ENCODE measurements around the gene GLT1D1.
"Not testable (repeated sequence)": the region's sequence is repeated elsewhere in the genome, so short reads cannot be mapped to it uniquely, and the experiment has no call there.

The GLT1D1 gene

DNA sequence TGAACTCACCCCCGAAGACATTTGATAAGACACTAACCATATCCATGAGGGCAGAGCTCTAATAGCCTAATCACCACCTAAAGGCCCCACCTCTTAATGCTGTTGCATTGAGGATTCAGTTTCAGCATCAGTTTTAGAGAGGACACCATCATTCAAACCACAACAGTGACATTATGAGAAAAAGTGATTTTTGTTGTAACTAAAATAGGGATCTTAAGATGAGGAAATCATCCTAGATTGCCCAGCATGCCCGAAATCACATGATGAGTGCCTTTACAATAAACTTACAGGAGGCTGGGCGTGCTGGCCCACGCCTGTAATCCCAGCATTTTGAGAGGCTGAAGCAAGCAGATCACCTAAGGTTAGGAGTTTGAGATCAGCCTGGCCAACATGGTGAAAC is 9.7 kb upstream of the GLT1D1 start:
- no peak overlapping the region for H3K4me3 ChIP-seq (ENCODE audit: extremely low read depth, insufficient read depth, low read length, poor library complexity, severe bottlenecking)
- WGBS, 2 experiments (ENCODE audit: insufficient coverage in 2 of 2) = 83 to 90% methylated on average over 2 to 3 of the region's 4 CpGs
- H3K9me3 ChIP-seq (ENCODE audit: control insufficient read depth, low read length) = no peaks in the 10 kb centered on the region
- no peaks in the 10 kb centered on the region for H3K4me1 ChIP-seq (ENCODE audit: control insufficient read depth, insufficient read depth, low read length, poor library complexity, severe bottlenecking)
- H3K27ac ChIP-seq (ENCODE audit: low read depth, low read length, severe bottlenecking) = no peak overlapping the region
- H3K36me3 ChIP-seq (ENCODE audit: control insufficient read depth, insufficient read depth, low read length) = no peaks in the 10 kb centered on the region

DNA sequence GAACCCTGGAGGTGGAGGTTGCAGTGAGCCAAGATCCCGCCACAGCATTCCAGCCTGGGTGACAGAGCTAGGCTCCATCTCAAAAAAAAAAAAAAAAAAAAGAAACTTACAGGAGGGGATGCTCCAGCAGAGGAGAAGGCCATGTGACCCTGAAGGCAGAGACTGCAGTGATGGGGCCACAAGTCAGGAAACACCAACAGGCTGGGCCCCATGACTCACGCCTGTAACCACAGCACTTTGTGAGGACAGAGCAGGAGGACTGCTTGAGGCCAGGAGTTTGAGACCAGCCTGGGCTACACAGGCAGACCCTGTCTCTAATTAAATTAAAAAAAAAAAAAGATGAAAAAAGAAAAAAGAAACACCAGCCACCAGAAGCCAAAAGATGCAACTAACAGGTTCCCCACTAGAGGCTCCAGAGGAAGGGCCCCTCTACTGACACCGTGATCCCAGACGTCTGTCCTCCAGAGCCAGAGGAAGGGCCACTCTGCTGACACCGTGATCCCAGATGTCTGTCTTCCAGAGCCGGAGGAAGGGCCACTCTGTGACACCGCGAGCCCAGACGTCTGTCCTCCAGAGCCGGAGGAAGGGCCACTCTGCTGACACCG is 9.1 kb upstream of the GLT1D1 start:
- Histone ChIP-seq H3K36me3 (ENCODE audit: control insufficient read depth, insufficient read depth, low read length) (no peaks in the 10 kb centered on the region), H3K4me3 (ENCODE audit: extremely low read depth, insufficient read depth, low read length, poor library complexity, severe bottlenecking) (no peak overlapping the region), H3K4me1 (ENCODE audit: control insufficient read depth, insufficient read depth, low read length, poor library complexity, severe bottlenecking) (no peaks in the 10 kb centered on the region), H3K27ac (ENCODE audit: low read depth, low read length, severe bottlenecking) (no peak overlapping the region), H3K9me3 (ENCODE audit: control insufficient read depth, low read length) (no peaks in the 10 kb centered on the region)
- WGBS, 2 experiments (ENCODE audit: insufficient coverage in 2 of 2) = 63 to 70% methylated on average over 7 to 9 of the region's 11 CpGs

DNA sequence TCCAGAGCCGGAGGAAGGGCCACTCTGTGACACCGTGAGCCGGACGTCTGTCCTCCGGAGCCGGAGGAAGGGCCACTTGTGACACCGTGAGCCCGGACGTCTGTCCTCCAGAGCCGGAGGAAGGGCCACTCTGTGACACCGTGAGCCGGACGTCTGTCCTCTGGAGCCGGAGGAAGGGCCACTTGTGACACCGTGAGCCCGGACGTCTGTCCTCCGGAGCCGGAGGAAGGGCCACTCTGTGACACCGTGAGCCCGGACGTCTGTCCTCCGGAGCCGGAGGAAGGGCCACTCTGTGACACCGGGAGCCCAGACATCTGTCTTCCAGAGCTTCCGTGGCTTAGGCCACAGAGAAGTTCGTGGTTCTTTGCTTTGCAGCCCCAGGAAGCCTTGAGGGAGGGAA is 6.6 kb upstream of the GLT1D1 start:
- not testable (repeated sequence) for H3K27ac ChIP-seq (ENCODE audit: low read depth, low read length, severe bottlenecking); H3K4me1 ChIP-seq (ENCODE audit: control insufficient read depth, insufficient read depth, low read length, poor library complexity, severe bottlenecking); H3K9me3 ChIP-seq (ENCODE audit: control insufficient read depth, low read length); H3K4me3 ChIP-seq (ENCODE audit: extremely low read depth, insufficient read depth, low read length, poor library complexity, severe bottlenecking); H3K36me3 ChIP-seq (ENCODE audit: control insufficient read depth, insufficient read depth, low read length)
- WGBS, 2 experiments (ENCODE audit: insufficient coverage in 2 of 2) = 93 to 94% methylated on average over 10 to 25 of the region's 27 CpGs

DNA sequence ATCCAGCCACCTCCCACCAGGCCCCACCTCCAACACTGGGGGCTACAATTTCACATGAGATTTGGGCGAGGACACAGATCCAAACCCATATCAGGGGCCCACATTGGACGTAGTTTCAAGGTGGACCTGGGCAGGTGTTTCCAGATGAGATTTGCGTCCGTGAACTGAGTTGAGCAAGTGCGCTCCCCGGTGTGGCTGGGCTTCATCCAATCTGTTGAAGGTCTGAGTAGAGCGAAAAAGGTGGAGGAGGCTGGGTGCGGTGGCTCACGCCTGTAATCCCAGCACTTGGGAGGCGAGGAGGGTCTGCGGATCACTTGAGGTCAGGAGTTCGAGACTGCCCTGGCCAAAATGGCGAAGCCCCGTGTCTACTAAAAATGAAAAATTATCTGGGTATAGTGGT is 4.9 kb upstream of the GLT1D1 start:
- WGBS, 2 experiments (ENCODE audit: insufficient coverage in 2 of 2) = 95 to 96% methylated on average over 14 of the region's 14 CpGs
- Histone ChIP-seq H3K27ac (ENCODE audit: low read depth, low read length, severe bottlenecking) (no peak overlapping the region), H3K4me3 (ENCODE audit: extremely low read depth, insufficient read depth, low read length, poor library complexity, severe bottlenecking) (no peak overlapping the region), H3K36me3 (ENCODE audit: control insufficient read depth, insufficient read depth, low read length) (no peaks in the 10 kb centered on the region), H3K4me1 (ENCODE audit: control insufficient read depth, insufficient read depth, low read length, poor library complexity, severe bottlenecking) (peaks cover 5% of the 10 kb centered on the region), H3K9me3 (ENCODE audit: control insufficient read depth, low read length) (no peaks in the 10 kb centered on the region)

DNA sequence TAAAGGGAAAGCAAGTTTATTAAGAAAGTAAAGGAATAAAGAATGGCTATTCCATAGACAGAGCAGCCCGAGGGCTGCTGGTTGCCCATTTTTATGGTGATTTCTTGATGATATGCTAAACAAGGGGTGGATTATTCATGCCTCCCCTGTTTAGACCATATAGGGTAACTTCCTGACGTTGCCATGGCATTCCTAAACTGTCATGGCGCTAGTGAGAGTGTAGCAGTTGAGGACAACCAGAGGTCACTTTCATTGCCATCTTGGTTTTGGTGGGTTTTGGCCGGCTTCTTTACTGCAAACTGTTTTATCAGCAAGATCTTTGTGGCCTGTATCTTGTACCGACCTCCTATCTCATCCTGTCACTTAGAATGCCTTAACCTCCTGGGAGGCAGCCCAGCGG is 3.5 kb upstream of the GLT1D1 start:
- not testable (repeated sequence) for H3K4me1 ChIP-seq (ENCODE audit: control insufficient read depth, insufficient read depth, low read length, poor library complexity, severe bottlenecking); H3K36me3 ChIP-seq (ENCODE audit: control insufficient read depth, insufficient read depth, low read length); H3K9me3 ChIP-seq (ENCODE audit: control insufficient read depth, low read length); H3K4me3 ChIP-seq (ENCODE audit: extremely low read depth, insufficient read depth, low read length, poor library complexity, severe bottlenecking); H3K27ac ChIP-seq (ENCODE audit: low read depth, low read length, severe bottlenecking)
- WGBS, 2 experiments (ENCODE audit: insufficient coverage in 2 of 2) = 77 to 82% methylated on average over 5 to 6 of the region's 6 CpGs

DNA sequence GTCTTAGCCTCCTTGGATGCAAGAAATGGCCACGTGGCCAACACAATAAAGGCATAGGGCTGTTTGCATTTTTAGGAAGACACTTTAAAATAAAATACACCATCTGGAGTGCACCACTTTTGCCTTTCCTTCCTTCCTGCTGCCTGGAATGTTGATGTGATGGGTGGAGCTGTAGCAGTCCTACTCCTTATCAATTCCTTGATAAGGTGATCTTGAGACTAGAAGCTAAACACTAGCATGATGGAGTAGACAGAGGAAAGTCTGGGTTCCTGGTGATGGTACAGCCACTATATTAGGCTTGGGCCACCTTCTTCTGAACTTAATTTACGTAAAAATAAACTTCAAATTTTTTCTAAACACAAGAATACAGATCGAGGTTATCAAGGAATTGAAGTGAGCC is 2.9 kb upstream of the GLT1D1 start:
- H3K36me3 ChIP-seq (ENCODE audit: control insufficient read depth, insufficient read depth, low read length) = no peaks in the 10 kb centered on the region
- no peak overlapping the region for H3K27ac ChIP-seq (ENCODE audit: low read depth, low read length, severe bottlenecking)
- H3K4me3 ChIP-seq (ENCODE audit: extremely low read depth, insufficient read depth, low read length, poor library complexity, severe bottlenecking) = no peak overlapping the region
- H3K9me3 ChIP-seq (ENCODE audit: control insufficient read depth, low read length) = no peaks in the 10 kb centered on the region
- WGBS, 2 experiments (ENCODE audit: insufficient coverage in 2 of 2) = 68 to 94% methylated on average over 2 to 3 of the region's 3 CpGs
- H3K4me1 ChIP-seq (ENCODE audit: control insufficient read depth, insufficient read depth, low read length, poor library complexity, severe bottlenecking) = peaks cover 5% of the 10 kb centered on the region

DNA sequence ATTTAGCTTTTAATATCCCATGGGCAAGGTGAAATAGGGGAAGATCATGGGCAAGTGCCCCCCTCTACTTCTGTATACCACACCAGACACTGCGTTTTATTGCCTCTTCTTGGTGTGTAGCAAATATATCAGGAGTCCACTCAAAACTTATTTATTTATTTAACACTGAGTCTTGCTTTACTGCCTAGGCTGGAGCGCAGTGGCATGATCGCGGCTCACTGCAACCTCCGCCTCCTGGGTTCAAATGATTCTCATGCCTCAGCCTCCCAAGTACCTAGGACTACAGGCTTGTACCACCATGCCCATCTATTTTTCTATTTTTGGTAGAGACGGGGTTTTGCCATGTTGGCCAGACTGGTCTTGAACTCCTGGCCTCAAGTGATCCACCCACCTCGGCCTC is 1.8 kb upstream of the GLT1D1 start:
- H3K36me3 ChIP-seq (ENCODE audit: control insufficient read depth, insufficient read depth, low read length); H3K9me3 ChIP-seq (ENCODE audit: control insufficient read depth, low read length); H3K4me1 ChIP-seq (ENCODE audit: control insufficient read depth, insufficient read depth, low read length, poor library complexity, severe bottlenecking); H3K27ac ChIP-seq (ENCODE audit: low read depth, low read length, severe bottlenecking); H3K4me3 ChIP-seq (ENCODE audit: extremely low read depth, insufficient read depth, low read length, poor library complexity, severe bottlenecking): not testable (repeated sequence)
- WGBS, 2 experiments (ENCODE audit: insufficient coverage in 2 of 2) = 64 to 97% methylated on average over 4 to 6 of the region's 7 CpGs

DNA sequence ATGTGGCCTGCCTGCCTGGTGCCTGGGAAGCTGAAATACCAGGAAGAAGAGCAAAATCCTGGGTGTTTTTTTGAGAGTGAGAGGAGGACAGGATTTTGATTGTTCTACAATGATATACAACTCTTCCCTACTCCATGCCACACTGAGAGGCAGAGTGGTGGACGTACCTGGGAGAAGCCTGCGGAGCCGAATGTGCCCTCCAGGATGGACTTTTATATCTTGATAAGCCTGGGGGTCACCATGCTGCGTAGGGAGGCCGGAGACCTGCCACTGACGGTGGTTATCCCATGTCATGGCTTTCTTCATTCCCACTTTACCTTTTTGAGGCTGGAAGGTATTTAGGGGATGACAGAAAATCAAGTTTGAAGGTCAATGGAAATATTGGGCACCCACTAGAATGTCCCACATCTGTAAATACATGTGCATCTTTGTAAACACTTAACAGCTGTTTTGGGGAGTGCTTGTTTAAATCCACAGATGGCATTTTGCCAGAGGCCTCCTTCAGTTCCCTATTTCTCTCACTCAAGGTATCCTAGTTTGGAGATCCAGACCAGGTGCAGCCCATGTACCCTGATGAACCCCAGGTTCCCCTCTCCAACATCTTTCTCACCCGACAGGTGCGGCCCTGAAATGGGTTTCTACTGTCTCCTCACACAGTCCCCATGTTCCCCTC is 1.1 kb upstream of the GLT1D1 start:
- H3K4me1 ChIP-seq (ENCODE audit: control insufficient read depth, insufficient read depth, low read length, poor library complexity, severe bottlenecking) = peaks cover 5% of the 10 kb centered on the region
- H3K4me3 ChIP-seq (ENCODE audit: extremely low read depth, insufficient read depth, low read length, poor library complexity, severe bottlenecking) = no peak overlapping the region
- 92 to 93% methylated on average over 6 to 8 of the region's 8 CpGs for WGBS, 2 experiments (ENCODE audit: insufficient coverage in 2 of 2)
- no peaks in the 10 kb centered on the region for H3K9me3 ChIP-seq (ENCODE audit: control insufficient read depth, low read length)
- H3K36me3 ChIP-seq (ENCODE audit: control insufficient read depth, insufficient read depth, low read length) = no peaks in the 10 kb centered on the region
- H3K27ac ChIP-seq (ENCODE audit: low read depth, low read length, severe bottlenecking) = no peak overlapping the region

DNA sequence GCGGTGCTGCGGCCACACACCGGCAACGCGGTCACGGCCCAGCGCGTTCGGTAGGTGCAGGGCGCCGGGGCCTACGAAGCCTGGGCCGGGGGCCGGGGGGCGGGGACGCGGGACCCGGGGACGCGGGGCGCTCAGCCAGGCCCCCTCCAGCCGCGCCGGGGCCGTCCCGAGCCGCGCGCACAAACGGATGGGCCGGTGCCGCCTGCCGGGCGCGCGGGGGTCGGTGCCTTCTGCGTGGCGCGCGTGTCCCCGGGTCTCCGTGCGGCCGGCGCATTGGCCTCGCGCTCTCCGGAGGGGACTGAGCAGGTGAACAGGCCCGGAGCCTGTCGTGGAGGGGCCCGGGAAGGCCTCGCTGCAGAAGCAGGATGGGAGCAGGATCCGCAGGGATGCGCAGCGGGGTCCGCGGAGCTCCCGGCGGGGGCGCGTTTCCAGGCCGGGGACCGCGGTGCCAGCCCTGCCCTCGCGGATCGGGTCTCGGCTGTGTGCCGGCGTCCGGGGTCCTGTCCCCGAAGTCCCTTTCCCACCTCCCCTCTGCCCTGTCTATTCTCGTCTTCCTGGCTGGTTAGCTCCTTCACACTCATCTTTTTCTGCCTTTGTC is 421 bp downstream of the GLT1D1 start:
- H3K36me3 ChIP-seq (ENCODE audit: control insufficient read depth, insufficient read depth, low read length) = no peaks in the 10 kb centered on the region
- 0 to 1% methylated on average over 59 to 61 of the region's 74 CpGs for WGBS, 2 experiments (ENCODE audit: insufficient coverage in 2 of 2)
- peak overlapping the region; percentile 42 for H3K4me3 ChIP-seq (ENCODE audit: extremely low read depth, insufficient read depth, low read length, poor library complexity, severe bottlenecking)
- H3K4me1 ChIP-seq (ENCODE audit: control insufficient read depth, insufficient read depth, low read length, poor library complexity, severe bottlenecking) = peaks cover 5% of the 10 kb centered on the region
- H3K27ac ChIP-seq (ENCODE audit: low read depth, low read length, severe bottlenecking) = no peak overlapping the region
- no peaks in the 10 kb centered on the region for H3K9me3 ChIP-seq (ENCODE audit: control insufficient read depth, low read length)

DNA sequence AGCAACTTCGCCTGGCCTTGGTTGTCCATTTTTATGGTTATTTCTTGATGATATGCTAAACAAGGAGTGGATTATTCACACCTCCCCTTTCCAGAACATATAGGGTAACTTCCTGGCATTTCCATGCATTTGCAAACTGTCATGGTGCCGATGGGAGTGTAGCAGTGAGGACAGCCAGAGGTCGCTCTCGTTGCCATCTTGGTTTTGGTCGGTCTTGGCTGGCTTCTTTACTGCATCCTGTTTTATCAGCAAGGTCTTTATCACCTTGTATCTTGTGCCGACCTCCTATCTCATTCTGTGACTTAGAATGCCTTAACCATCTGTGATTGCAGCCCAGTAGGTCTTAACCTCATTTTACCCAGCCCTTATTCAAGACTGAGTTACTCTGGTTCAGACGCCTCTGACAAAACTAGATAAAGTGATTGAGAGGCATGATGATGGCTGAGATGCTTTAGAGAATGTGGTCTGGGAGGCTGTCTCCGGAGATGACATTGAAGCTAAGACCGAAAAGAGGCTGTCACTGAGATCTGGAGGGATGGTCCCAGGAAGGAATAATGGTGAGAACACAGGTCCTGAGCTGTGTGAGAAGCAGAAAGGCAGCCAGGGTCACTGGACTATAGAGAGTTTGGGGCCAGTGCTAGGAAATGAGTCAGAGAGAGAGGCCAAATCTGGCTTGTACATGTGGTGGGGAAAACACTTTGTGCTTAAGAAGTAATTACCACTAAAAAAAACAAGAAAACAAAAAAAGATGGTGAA is 2.9 kb downstream of the GLT1D1 start:
- Histone ChIP-seq H3K4me1 (ENCODE audit: control insufficient read depth, insufficient read depth, low read length, poor library complexity, severe bottlenecking) (no peaks in the 10 kb centered on the region), H3K4me3 (ENCODE audit: extremely low read depth, insufficient read depth, low read length, poor library complexity, severe bottlenecking) (no peak overlapping the region), H3K9me3 (ENCODE audit: control insufficient read depth, low read length) (no peaks in the 10 kb centered on the region), H3K36me3 (ENCODE audit: control insufficient read depth, insufficient read depth, low read length) (no peaks in the 10 kb centered on the region), H3K27ac (ENCODE audit: low read depth, low read length, severe bottlenecking) (no peak overlapping the region)
- 74 to 86% methylated on average over 8 of the region's 9 CpGs for WGBS, 2 experiments (ENCODE audit: insufficient coverage in 2 of 2)

DNA sequence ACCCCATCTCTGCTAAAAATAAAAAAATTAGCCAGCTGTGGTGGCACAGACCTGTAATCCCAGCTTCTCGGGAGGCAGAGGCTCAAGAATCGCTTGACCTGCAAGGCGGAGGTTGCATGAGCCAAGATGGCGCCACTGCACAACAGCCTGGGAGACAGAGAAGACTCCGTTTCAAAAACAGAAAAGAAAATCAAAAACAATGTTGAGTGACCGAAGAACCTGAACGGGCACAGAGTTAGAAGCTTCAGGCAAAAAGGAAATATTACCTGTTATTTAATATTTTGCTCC is 3.5 kb downstream of the GLT1D1 start:
- Histone ChIP-seq H3K36me3 (ENCODE audit: control insufficient read depth, insufficient read depth, low read length) (no peaks in the 10 kb centered on the region), H3K4me1 (ENCODE audit: control insufficient read depth, insufficient read depth, low read length, poor library complexity, severe bottlenecking) (no peaks in the 10 kb centered on the region), H3K4me3 (ENCODE audit: extremely low read depth, insufficient read depth, low read length, poor library complexity, severe bottlenecking) (no peak overlapping the region), H3K27ac (ENCODE audit: low read depth, low read length, severe bottlenecking) (no peak overlapping the region), H3K9me3 (ENCODE audit: control insufficient read depth, low read length) (no peaks in the 10 kb centered on the region)
- WGBS, 2 experiments (ENCODE audit: insufficient coverage in 2 of 2) = 98% methylated on average over 5 to 7 of the region's 7 CpGs
